22Rv1 (cell line): ENCODE data around the gene ASIC1.

Experiments used
- ZFX ChIP-seq: fragments of 450-650 bp; IDR thresholded peaks from 2 replicates; pipeline ENCODE4 v1.6.1; 2017; ENCODE audit warnings: antibody characterized with exemption, borderline replicate concordance
- TF ChIP-seq, protein P1 (sequence below): fragments of 450-650 bp; IDR thresholded peaks from 2 replicates; pipeline ENCODE4 v1.5.1; 2017; ENCODE audit warnings: mild to moderate bottlenecking

DNA sequence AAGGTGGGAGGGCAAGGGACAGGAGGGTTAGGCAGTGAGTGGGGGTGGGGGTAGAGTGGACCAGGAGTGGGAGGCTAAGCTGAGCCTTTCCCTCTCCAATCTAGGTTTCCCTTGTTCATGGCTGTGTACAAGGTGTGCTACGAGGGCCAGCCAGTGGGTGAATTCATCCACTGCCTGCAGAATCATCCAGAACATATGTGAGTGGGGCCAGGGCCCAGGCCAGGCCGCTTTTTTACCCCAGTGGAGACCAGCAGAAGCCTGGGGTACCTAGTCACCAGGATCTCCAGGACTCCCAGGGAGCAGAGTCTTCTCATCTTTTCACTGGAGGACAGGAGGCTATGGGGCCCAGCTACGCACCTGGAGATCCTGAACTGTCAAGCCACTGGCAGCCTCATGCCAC lies 51.9 kb downstream of the ASIC1 start:
- TF ChIP-seq, protein P1, sequence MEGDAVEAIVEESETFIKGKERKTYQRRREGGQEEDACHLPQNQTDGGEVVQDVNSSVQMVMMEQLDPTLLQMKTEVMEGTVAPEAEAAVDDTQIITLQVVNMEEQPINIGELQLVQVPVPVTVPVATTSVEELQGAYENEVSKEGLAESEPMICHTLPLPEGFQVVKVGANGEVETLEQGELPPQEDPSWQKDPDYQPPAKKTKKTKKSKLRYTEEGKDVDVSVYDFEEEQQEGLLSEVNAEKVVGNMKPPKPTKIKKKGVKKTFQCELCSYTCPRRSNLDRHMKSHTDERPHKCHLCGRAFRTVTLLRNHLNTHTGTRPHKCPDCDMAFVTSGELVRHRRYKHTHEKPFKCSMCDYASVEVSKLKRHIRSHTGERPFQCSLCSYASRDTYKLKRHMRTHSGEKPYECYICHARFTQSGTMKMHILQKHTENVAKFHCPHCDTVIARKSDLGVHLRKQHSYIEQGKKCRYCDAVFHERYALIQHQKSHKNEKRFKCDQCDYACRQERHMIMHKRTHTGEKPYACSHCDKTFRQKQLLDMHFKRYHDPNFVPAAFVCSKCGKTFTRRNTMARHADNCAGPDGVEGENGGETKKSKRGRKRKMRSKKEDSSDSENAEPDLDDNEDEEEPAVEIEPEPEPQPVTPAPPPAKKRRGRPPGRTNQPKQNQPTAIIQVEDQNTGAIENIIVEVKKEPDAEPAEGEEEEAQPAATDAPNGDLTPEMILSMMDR: no peak
- TF ChIP-seq ZFX: no peak
